Activated CD8-positive, alpha-beta T cell treated with anti-CD3 and anti-CD28 coated beads for 36 hours (primary cell): ENCODE measurements around the gene CAB39. TPM values are rescaled to one million over a fixed set of nuclear protein-coding genes. Genes with fewer than 3 reads are reported as not detected.

ENCODE experiments used
- ATAC-seq: fragments of 200-7000 bp; cut with Tn5 transposase; one replicate; pipeline ENCODE4 v1.10.0; 2021; ENCODE audit warnings: mild to moderate bottlenecking, moderate library complexity
- CTCF ChIA-PET: fragments of 350-600 bp; sonication (Branson Sonifier 250); formaldehyde crosslinking; loops from one replicate; lab custom pipeline; 2021; ENCODE audit warnings: antibody characterized with exemption; lab: Charles Lee
- POLR2A ChIA-PET: fragments of 350-600 bp; sonication (Branson Sonifier 250); formaldehyde crosslinking; loops from one replicate; lab custom pipeline; 2021; ENCODE audit warnings: antibody characterized with exemption; lab: Charles Lee
- DNase-seq: peaks from one replicate; pipeline ENCODE4 v3.0.0-alpha.2; 2020
- H3K27ac Mint-ChIP-seq: one replicate; pipeline ENCODE4 v1.8.0; 2021; ENCODE audit warnings: mild to moderate bottlenecking, mixed read lengths
- H3K27me3 Mint-ChIP-seq: one replicate; pipeline ENCODE4 v1.8.0; 2021; ENCODE audit warnings: mixed read lengths
- H3K36me3 Mint-ChIP-seq: one replicate; pipeline ENCODE4 v1.8.0; 2021; ENCODE audit warnings: low read depth, mixed read lengths
- H3K4me1 Mint-ChIP-seq: one replicate; pipeline ENCODE4 v1.8.0; 2021; ENCODE audit warnings: low read depth, mixed read lengths
- H3K4me3 Mint-ChIP-seq: one replicate; pipeline ENCODE4 v1.8.0; 2021; ENCODE audit warnings: mild to moderate bottlenecking, moderate library complexity, mixed read lengths
- H3K9me3 Mint-ChIP-seq: one replicate; pipeline ENCODE4 v1.8.0; 2021; ENCODE audit warnings: mixed read lengths
- intact Hi-C: fragments of 100-400 bp; cut with micrococcal nuclease; formaldehyde crosslinking; loops from one replicate; pipeline ENCODE4 v1.10.0; 2022
- total RNA-seq, 2 experiments: library from RNA; stranded (reverse); gene quantifications; one replicate each; pipeline ENCODE4 v1.2.3, GENCODE V29; 2021
- TF ChIP-seq, protein P1 (sequence below): fragments of 200-600 bp; IDR thresholded peaks from one replicate; pipeline ENCODE4 v1.8.0; 2022; ENCODE audit warnings: antibody characterized with exemption, mild to moderate bottlenecking

Gene CAB39
- total RNA-seq, 2 experiments from 2014 or later, result 119 to 120 TPM

DNA sequence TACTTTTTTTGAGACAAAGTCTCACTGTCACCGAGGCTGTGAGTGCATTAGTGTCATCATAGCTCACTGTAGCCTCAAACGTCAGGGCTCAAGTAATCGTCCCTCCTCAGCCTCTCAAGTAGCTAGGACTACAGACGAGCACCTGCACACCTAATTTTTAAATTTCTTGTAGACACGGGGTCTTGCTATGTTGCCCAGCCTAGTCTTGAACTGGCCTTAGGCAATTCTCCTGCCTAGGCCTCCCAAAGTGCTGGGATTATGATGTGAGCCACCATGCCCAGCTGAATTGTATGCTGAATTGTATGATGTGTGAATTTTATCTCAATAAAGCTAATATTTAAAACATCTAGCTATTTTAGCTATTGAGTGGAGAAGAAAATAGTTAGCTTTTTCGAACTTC, 18.9 kb downstream of the CAB39 start:
- no peak for DNase-seq
- Mint-ChIP-seq H3K36me3 (peaks cover 42% of the 10 kb centered on the region), H3K27ac (no peak overlapping the region), H3K9me3 (no peaks in the 10 kb centered on the region), H3K4me1 (peaks cover 72% of the 10 kb centered on the region), H3K4me3 (no peak overlapping the region), H3K27me3 (no peaks in the 10 kb centered on the region)
- TF ChIP-seq, protein P1, sequence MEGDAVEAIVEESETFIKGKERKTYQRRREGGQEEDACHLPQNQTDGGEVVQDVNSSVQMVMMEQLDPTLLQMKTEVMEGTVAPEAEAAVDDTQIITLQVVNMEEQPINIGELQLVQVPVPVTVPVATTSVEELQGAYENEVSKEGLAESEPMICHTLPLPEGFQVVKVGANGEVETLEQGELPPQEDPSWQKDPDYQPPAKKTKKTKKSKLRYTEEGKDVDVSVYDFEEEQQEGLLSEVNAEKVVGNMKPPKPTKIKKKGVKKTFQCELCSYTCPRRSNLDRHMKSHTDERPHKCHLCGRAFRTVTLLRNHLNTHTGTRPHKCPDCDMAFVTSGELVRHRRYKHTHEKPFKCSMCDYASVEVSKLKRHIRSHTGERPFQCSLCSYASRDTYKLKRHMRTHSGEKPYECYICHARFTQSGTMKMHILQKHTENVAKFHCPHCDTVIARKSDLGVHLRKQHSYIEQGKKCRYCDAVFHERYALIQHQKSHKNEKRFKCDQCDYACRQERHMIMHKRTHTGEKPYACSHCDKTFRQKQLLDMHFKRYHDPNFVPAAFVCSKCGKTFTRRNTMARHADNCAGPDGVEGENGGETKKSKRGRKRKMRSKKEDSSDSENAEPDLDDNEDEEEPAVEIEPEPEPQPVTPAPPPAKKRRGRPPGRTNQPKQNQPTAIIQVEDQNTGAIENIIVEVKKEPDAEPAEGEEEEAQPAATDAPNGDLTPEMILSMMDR, result no peak
- intact Hi-C loops, result no loop called here
- POLR2A ChIA-PET, result interaction anchor here (1.2 to 1.5 kb wide), 2 partner anchors 17 to 63 kb away, joined by 3 to 4 read pairs; no protein-coding TSS in a partner anchor
- CTCF ChIA-PET, result interaction anchor here (0.8 to 1.7 kb wide), 7 partner anchors 9 to 67 kb away, joined by 3 to 10 read pairs (median 4); partner anchors contain the start of gene CAB39
- no peak for ATAC-seq

DNA sequence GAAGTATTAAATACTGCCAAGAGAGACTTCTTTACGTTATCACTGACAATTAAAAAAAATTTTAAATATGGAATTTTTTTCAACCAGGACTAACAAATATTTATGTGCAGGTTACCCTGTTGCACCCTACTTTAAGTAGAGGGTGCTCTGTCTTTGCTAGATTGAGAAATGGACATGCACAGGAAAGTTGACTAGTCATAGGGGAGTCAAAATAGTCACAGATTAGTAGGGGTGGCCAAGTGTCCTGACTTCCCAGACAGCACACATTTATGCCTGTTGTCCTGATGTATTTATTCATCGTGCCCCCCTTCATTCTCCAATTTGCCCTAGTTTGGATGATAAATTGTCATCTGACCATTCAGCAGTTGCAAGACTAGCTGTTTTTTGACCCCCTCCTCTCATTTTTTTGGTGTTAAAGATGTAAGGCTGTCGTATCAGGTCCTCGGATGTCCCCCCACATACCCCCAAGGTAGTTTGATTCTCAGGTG, 20.3 kb downstream of the CAB39 start:
- no peaks in the 10 kb centered on the region for H3K27me3 Mint-ChIP-seq
- POLR2A ChIA-PET, result no interaction called here
- no peaks in the 10 kb centered on the region for H3K9me3 Mint-ChIP-seq
- DNase-seq (no peak), ATAC-seq (no peak)
- CTCF ChIA-PET, result interaction anchor here (0.7 to 1.3 kb wide), 2 partner anchors 66 to 91 kb away, joined by 3 to 7 read pairs; no protein-coding TSS in a partner anchor
- TF ChIP-seq, protein P1, result no peak
- H3K36me3 Mint-ChIP-seq, result peaks cover 42% of the 10 kb centered on the region
- peaks cover 82% of the 10 kb centered on the region for H3K4me1 Mint-ChIP-seq
- intact Hi-C loops, result no loop called here
- H3K27ac Mint-ChIP-seq, result no peak overlapping the region
- no peak overlapping the region for H3K4me3 Mint-ChIP-seq

DNA sequence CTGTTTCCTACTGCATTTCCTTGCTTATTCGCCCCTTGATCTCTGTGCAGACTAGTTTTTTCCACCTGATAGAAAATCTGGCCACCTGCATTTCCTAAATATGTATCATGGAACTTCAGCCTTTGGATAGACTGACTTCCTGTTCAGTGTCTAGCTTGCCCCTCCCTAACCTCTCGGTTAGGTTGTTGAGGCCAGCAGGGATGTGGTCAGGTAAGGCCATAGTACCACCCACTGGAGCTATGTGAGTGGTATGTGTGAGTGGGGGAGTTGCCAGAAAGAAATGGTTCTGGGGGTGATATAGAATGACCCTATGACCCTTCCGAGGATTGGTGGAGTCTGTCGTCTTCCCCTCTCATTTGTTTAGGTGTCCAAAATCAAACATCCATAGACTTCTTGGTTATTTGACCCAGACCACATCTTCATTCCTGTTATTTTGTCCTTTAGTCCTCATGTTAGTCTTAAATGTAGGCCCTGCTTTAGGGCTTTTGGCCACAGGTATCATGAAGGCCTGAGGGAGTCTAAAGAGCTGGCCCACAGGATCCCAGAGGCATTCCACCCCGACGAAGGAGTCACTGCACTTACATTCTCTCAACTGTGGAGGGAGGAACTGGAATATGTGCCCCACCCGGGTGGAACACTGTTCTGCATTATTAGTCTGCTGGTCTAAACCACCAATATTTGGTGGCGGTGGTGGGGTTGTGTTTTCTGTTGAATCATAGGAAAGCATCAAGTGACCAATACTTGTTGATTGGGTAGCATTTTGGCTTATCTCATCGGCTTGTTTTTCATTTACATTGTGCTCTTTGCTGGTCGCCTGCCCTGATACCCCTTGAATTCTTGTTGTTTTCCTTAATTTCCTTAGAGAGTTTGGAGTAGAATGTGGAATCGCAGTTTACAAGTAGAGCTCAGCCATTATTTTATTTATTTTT, 21.9 kb downstream of the CAB39 start:
- intact Hi-C loops, result no loop called here
- Mint-ChIP-seq H3K4me1 (peaks cover 85% of the 10 kb centered on the region), H3K27ac (peak overlapping the region; percentile 19), H3K4me3 (no peak overlapping the region), H3K9me3 (no peaks in the 10 kb centered on the region), H3K27me3 (no peaks in the 10 kb centered on the region), H3K36me3 (peaks cover 42% of the 10 kb centered on the region)
- CTCF ChIA-PET, result interaction anchor here (0.9 to 1.4 kb wide), 2 partner anchors 16 to 27 kb away, joined by 3 to 4 read pairs; no protein-coding TSS in a partner anchor
- TF ChIP-seq, protein P1, result no peak
- POLR2A ChIA-PET, result interaction anchor here (0.7 to 1.3 kb wide), 2 partner anchors 30 to 47 kb away, joined by 3 read pairs; no protein-coding TSS in a partner anchor
- ATAC-seq, result no peak
- DNase-seq, result no peak

DNA sequence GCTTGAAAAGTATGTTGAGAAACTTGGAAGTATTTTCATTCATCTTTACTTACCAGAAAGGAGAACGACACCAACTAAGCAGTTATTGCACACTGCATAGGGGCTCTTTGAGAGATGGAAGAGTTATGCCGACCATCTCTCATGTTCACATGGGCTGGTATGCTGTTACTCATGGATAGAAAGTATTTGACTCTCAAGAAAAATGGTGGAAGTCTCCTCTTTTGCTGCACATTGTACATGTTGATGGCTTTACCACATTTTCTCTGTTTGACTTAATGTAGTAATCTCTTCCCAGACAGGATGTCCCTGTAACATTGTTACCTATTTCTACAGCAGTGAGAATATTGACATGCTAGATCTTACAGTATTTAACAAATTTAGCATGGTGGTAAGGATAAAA, 23.2 kb downstream of the CAB39 start:
- intact Hi-C loops, result no loop called here
- ATAC-seq, result peak; percentile 63

More for the DNA sequence above, 23.2 kb downstream of the CAB39 start:
- H3K4me3 Mint-ChIP-seq, result no peak overlapping the region
- H3K27ac Mint-ChIP-seq, result peak overlapping the region; percentile 43
- no peaks in the 10 kb centered on the region for H3K27me3 Mint-ChIP-seq
- DNase-seq, result no peak
- H3K4me1 Mint-ChIP-seq, result peaks cover 85% of the 10 kb centered on the region
- CTCF ChIA-PET, result interaction anchor here (1.1 to 1.2 kb wide), 3 partner anchors 26 to 62 kb away, joined by 3 to 4 read pairs (median 3); no protein-coding TSS in a partner anchor
- TF ChIP-seq, protein P1, result no peak
- H3K36me3 Mint-ChIP-seq, result peaks cover 46% of the 10 kb centered on the region
- POLR2A ChIA-PET, result no interaction called here
- no peaks in the 10 kb centered on the region for H3K9me3 Mint-ChIP-seq
